SK-N-SH (cell line): ENCODE results near the gene MKX. TPM values are rescaled to one million over a fixed set of nuclear protein-coding genes. Genes with fewer than 3 reads are reported as not detected.

ENCODE experiments used
- CTCF ChIA-PET: fragments of 300-600, 350-600 bp; formaldehyde crosslinking; extraction: SDS; loops from one replicate; lab custom pipeline; 2021; lab: Yijun Ruan, JAX
- POLR2A ChIA-PET: fragments of 350-600 bp; sonication (Branson Sonifier 250); formaldehyde crosslinking; extraction: SDS; loops from one replicate; lab custom pipeline; 2020; ENCODE audit warnings: antibody characterized with exemption, inconsistent platforms; lab: Yijun Ruan, JAX
- DNase-seq: peaks from one replicate; pipeline ENCODE4 v3.0.0; 2012
- H2AFZ ChIP-seq: fragments of 200-600 bp; sonication (generic); 2 replicates; pipeline ENCODE4 v1.8.1; 2016; ENCODE audit warnings: antibody characterized with exemption, mild to moderate bottlenecking, low read depth
- H3F3A ChIP-seq: fragments of 200-600 bp; sonication (generic); replicated peaks from 2 replicates; pipeline ENCODE3; 2016; ENCODE audit warnings: antibody characterized with exemption, mild to moderate bottlenecking; ENCODE audit not compliant: insufficient read depth
- H3K27ac ChIP-seq, 2 experiments: fragments of 200-500 bp in 1 of 2; fragments of 200-600 bp in 1 of 2; sonication (Bioruptor generic) in 1 of 2; sonication (generic), shearing (Covaris generic) in 1 of 2; 2 replicates each; pipeline versions ENCODE4 v1.5.1 to v1.6.1; 2014 to 2016; ENCODE audit warnings: low read depth in 2 of 2, inconsistent platforms in 1 of 2, low read length in 1 of 2, mild to moderate bottlenecking in 1 of 2, mixed read lengths in 1 of 2
- H3K27me3 ChIP-seq: fragments of 200-600 bp; sonication (generic), shearing (Covaris generic); 2 replicates; pipeline ENCODE4 v1.6.1; 2016; ENCODE audit warnings: mixed run types; ENCODE audit not compliant: insufficient read depth
- H3K36me3 ChIP-seq, 2 experiments: fragments of 200-500 bp in 1 of 2; fragments of 200-600 bp in 1 of 2; sonication (Bioruptor generic) in 1 of 2; sonication (generic) in 1 of 2; replicated peaks in 1 of 2; 2 replicates each; pipeline versions ENCODE3 to v1.5.1; 2014 to 2016; ENCODE audit warnings: low read length in 1 of 2, mild to moderate bottlenecking in 1 of 2; ENCODE audit not compliant: insufficient read depth in 2 of 2, control insufficient read depth in 1 of 2
- H3K4me1 ChIP-seq, 2 experiments: fragments of 200-500 bp in 1 of 2; fragments of 200-600 bp in 1 of 2; sonication (Bioruptor generic) in 1 of 2; sonication (generic), shearing (Covaris generic) in 1 of 2; 2 replicates each; pipeline versions ENCODE4 v1.5.1 to v1.6.1; 2014 to 2016; ENCODE audit warnings: low read depth in 1 of 2, low read length in 1 of 2, mixed run types in 1 of 2; ENCODE audit not compliant: insufficient read depth in 2 of 2, control insufficient read depth in 1 of 2
- H3K4me2 ChIP-seq: fragments of 200-600 bp; sonication (generic), shearing (Covaris generic); 2 replicates; pipeline ENCODE4 v1.6.1; 2017; ENCODE audit warnings: mixed run types
- H3K4me3 ChIP-seq, 2 experiments: fragments of 200-500 bp in 1 of 2; fragments of 200-600 bp in 1 of 2; sonication (Bioruptor generic) in 1 of 2; sonication (generic), shearing (Covaris generic) in 1 of 2; 2 replicates each; pipeline versions ENCODE4 v1.5.1 to v1.8.1; 2014 to 2016; ENCODE audit warnings: low read depth in 2 of 2, inconsistent platforms in 1 of 2, low read length in 1 of 2, mild to moderate bottlenecking in 1 of 2, mixed read lengths in 1 of 2, moderate library complexity in 1 of 2
- H3K79me2 ChIP-seq: fragments of 200-600 bp; sonication (generic); 2 replicates; pipeline ENCODE4 v1.8.1; 2017; ENCODE audit warnings: mild to moderate bottlenecking; ENCODE audit not compliant: insufficient read depth
- H3K9ac ChIP-seq: fragments of 200-600 bp; sonication (generic); 2 replicates; pipeline ENCODE4 v1.6.1; 2017; ENCODE audit warnings: mixed run types
- H3K9me2 ChIP-seq: fragments of 200-600 bp; sonication (generic); 2 replicates; pipeline ENCODE4 v1.6.1; 2017; ENCODE audit warnings: mixed run types
- H3K9me3 ChIP-seq: fragments of 200-600 bp; sonication (generic); 2 replicates; pipeline ENCODE4 v1.6.1; 2017; ENCODE audit warnings: mixed run types, mild to moderate bottlenecking, moderate library complexity
- H4K20me1 ChIP-seq: fragments of 200-600 bp; sonication (generic); 2 replicates; pipeline ENCODE4 v1.6.1; 2017; ENCODE audit warnings: mild to moderate bottlenecking, mixed run types; ENCODE audit not compliant: insufficient read depth
- CHD2 ChIP-seq: fragments of 150-350 bp; IDR thresholded peaks from 2 replicates; pipeline ENCODE4 v1.6.1; 2018; ENCODE audit warnings: low read length; ENCODE audit not compliant: partially characterized antibody
- CTCF ChIP-seq: fragments of 200-600 bp; sonication (generic); IDR thresholded peaks from 2 replicates; pipeline ENCODE4 v1.6.1; 2017; ENCODE audit warnings: antibody characterized with exemption, mild to moderate bottlenecking, moderate library complexity
- ELF1 ChIP-seq: IDR thresholded peaks from 2 replicates; pipeline ENCODE4 v1.4.0; 2012
- EP300 ChIP-seq, 2 experiments: IDR thresholded peaks; 2 replicates each; pipeline versions ENCODE4 v1.4.0 to v1.6.1; 2012; ENCODE audit warnings: borderline replicate concordance in 1 of 2, low read depth in 1 of 2, low read length in 1 of 2
- EZH2phosphoT487 ChIP-seq: fragments of 200-600 bp; sonication (generic); IDR thresholded peaks from 2 replicates; pipeline ENCODE4 v1.6.1; 2017; ENCODE audit warnings: low read depth, mixed run types, mild to moderate bottlenecking, antibody characterized with exemption, moderate library complexity, borderline replicate concordance
- FOSL2 ChIP-seq: IDR thresholded peaks from 2 replicates; pipeline ENCODE4 v1.4.0; 2012; ENCODE audit warnings: low read depth, mild to moderate bottlenecking, moderate library complexity, borderline replicate concordance
- MXI1 ChIP-seq: IDR thresholded peaks from 2 replicates; pipeline ENCODE4 v1.6.1; 2012; ENCODE audit warnings: mild to moderate bottlenecking, low read depth, low read length, improper control_type of control experiment
- NFIC ChIP-seq: IDR thresholded peaks from 2 replicates; pipeline ENCODE4 v1.4.0; 2012; ENCODE audit warnings: borderline replicate concordance
- POLR2AphosphoS5 ChIP-seq: IDR thresholded peaks from 2 replicates; pipeline ENCODE4 v1.6.1; 2012; ENCODE audit warnings: low read depth, low read length
- TCF12 ChIP-seq: IDR thresholded peaks from 2 replicates; pipeline ENCODE4 v1.4.0; 2012
- ZBTB33 ChIP-seq: IDR thresholded peaks from 2 replicates; pipeline ENCODE4 v1.4.0; 2012; ENCODE audit warnings: low read depth, borderline replicate concordance
- WGBS: methylation state at CpG from one replicate; pipeline ENCODE4 v1.1.6; 2017; ENCODE audit warnings: low lambda C conversion rate; 5-methylcytosine and 5-hydroxymethylcytosine counted together
- polyA plus RNA-seq, 3 experiments: library from polyadenylated mRNA; depleted of rRNA; stranded (reverse); fragments of >200 nt; gene quantifications; 2 replicates each; pipeline ENCODE4 v1.2.3, GENCODE V29; 2012

The MKX gene
- not detected in 2 replicates for polyA plus RNA-seq (2012; rRNA removed)
- polyA plus RNA-seq (2012; cell fraction: cytosol; rRNA removed), result not detected in 2 replicates
- not detected in 2 replicates for polyA plus RNA-seq (2012; cell fraction: nucleus; rRNA removed)

GRCh38 chr10:27745732-27746396 lies at the start of gene MKX:
MKX (minus strand) TSS chr10:27745819; CDS start chr10:27743415, 2,404 bp downstream.
- CTCF ChIA-PET, result no interaction called here

GRCh38 chr10:27794157-27794556 lies 48.5 kb upstream of the MKX start:
- H3K9me3 ChIP-seq, result no peaks in the 10 kb centered on the region
- TF ChIP-seq MXI1 (no peak), FOSL2 (no peak), CHD2 (no peak), NFIC (no peak), EZH2phosphoT487 (no peak), ELF1 (no peak), EP300 (IDR thresholded peaks at IDR 0.05; ENCODE audit: borderline replicate concordance in 1 of 2, low read depth in 1 of 2, low read length in 1 of 2) (no peak), CTCF (peak; percentile 34; the same call in 1 of the 2 replicates)
- H3K4me2 ChIP-seq, result no peak overlapping the region
- no peaks in the 10 kb centered on the region for H4K20me1 ChIP-seq
- H3K9me2 ChIP-seq, result no peaks in the 10 kb centered on the region
- no peaks in the 10 kb centered on the region for H3K36me3 ChIP-seq
- H3F3A ChIP-seq, result no peaks in the 10 kb centered on the region
- WGBS, result 0% methylated on average over 1 of the region's 1 CpG
- no peak overlapping the region for H3K4me3 ChIP-seq
- no peak for DNase-seq
- H3K27me3 ChIP-seq, result no peaks in the 10 kb centered on the region; the same call in 1 of the 2 replicates
- no peak overlapping the region for H2AFZ ChIP-seq
- CTCF ChIA-PET, result interaction anchor here (1.0 to 1.6 kb wide), 3 partner anchors 14 to 385 kb away, joined by 3 read pairs; no protein-coding TSS in a partner anchor
- H3K27ac ChIP-seq, result no peak overlapping the region
- POLR2A ChIA-PET, result no interaction called here
- no peaks in the 10 kb centered on the region for H3K4me1 ChIP-seq
- H3K9ac ChIP-seq, result no peak overlapping the region
- H3K79me2 ChIP-seq, result no peaks in the 10 kb centered on the region

More at GRCh38 chr10:27745732-27746396, at the start of gene MKX:
- Histone ChIP-seq H3K4me3 (no peak within 1 kb of the TSS), H3K4me1 (no peaks in the 10 kb centered on the region), H3F3A (no peaks in the 10 kb centered on the region), H3K9me3 (no peaks in the 10 kb centered on the region), H3K9me2 (no peaks in the 10 kb centered on the region), H3K9ac (no peak within 1 kb of the TSS), H3K4me2 (0 out of 2 replicates have a peak within 1 kb of the TSS, but pooled peaks have one; percentile 78), H3K27me3 (peaks cover 73% of the 10 kb centered on the region), H2AFZ (no peak within 1 kb of the TSS), H3K79me2 (no peaks in the 10 kb centered on the region), H3K36me3 (no peaks in the 10 kb centered on the region), H3K27ac (no peak within 1 kb of the TSS), H4K20me1 (no peaks in the 10 kb centered on the region)
- peak; percentile 31 for DNase-seq
- POLR2A ChIA-PET, result no interaction called here
- 5% methylated on average over 22 of the region's 69 CpGs for WGBS
- TF ChIP-seq EZH2phosphoT487 (peak; percentile 59; the same call in 1 of the 2 replicates), ZBTB33 (no peak), POLR2AphosphoS5 (no peak), TCF12 (no peak)
